Activated CD4-positive, alpha-beta T cell treated with anti-CD3 and anti-CD28 coated beads, Interleukin-10, Interleukin-2, amounts not matched to agents 100 ng/mL and 50 ng/mL, durations not matched to agents 16 hours and 8 hours (primary cell): ENCODE data around the gene MYO10.

Experiments used
- DNase-seq: peaks from one replicate; pipeline ENCODE4 v3.0.0-alpha.2; 2020

MYO10 gene

GRCh38 chr5:16913187-16914107, 22.6 kb downstream of the MYO10 start:
- no peak for DNase-seq

DNA sequence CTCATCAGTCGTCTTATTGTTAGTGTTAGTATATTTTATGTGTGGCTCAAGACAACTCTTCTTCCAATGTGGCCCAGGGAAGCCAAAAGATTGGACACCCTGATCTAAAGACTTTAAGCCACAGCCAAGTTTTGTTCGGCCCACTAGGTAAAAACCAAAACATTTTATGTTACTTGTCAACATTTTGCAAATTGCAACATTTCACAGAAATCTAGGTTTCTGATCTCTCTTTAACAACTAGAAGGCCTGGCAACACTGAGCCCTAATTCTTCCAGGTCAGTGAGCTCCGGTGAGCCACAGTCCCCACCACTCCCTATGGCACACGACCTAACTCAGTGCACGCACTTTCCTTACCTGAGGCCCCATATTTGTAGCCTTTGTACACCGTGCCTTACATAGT, 24.0 kb downstream of the MYO10 start:
- DNase-seq = no peak

DNA sequence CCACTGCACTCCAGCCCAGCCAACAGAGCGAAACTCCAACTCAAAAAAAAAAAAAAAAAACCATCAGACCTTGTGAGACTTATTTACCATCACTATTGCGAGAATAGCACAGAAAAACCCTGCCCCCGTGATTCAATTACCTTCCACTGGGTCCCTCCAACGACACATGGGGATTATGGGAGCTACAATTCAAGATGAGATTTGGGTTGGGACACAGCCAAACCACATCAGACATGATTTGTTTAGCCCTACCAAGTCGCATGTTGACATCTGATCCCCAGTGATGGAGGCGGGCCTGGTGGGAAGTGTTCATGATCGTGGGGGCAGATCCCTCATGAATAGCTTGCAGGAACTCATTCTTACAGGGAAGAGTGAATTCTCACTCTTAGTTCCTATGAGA, 26.6 kb downstream of the MYO10 start:
- DNase-seq = no peak

DNA sequence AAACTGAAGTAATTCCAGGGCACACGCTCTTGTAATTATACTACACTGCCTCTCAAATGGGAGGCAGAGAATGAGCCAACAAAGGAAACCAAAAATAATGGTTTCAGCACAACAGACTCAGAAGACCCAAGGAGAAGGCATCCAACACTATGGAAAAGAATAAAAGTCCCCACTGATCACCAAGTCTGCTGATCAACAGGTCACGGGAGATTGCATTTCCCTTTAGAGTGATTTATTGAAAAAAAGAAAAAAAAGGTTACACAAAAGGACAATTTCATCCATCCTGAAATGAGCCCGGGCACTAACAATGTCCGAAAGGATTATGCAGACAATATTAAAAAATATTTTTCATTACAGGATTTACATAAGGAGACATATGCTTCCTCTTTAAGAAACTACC, 28.8 kb downstream of the MYO10 start:
- DNase-seq = no peak

GRCh38 chr5:16906255-16906654, 29.8 kb downstream of the MYO10 start:
- no peak for DNase-seq

DNA sequence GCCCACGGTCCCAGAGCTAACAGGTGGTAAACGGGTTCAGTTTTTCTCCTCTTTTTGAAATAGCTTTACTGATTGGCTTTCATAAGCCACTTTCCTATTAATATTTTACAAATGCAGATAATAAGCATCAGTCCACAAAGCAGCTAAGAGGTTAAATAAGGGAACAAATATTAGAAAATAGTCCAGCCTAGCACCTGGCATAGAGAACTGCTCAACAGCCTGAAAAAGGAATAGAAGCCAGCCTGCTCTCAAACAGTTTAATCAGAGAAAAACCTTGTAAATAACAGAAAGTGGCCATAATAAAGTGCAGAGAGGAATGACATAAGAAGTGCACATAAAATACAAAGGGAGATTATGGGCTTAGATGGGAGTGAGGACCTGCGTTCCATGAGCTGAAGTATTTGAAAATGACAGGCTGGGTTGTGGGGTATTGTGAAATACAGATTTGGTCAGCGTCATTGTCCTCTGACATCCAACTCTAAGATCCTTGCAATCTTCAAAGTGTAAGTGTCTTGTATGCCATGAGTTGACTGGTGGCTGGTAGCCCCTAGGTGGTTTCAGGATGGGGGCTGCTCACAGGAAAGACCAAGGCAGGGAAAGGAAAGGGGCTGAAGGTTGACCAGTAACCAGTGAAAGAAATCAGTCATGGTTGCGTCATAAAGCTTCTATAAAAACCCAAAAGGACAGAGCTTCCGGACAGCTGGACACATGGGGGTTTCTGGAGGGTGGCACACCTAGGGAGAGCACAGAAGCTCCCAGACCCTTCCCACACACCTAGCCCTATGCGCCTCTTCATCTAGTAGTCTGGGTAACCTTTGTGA, 32.4 kb downstream of the MYO10 start:
- DNase-seq = no peak

DNA sequence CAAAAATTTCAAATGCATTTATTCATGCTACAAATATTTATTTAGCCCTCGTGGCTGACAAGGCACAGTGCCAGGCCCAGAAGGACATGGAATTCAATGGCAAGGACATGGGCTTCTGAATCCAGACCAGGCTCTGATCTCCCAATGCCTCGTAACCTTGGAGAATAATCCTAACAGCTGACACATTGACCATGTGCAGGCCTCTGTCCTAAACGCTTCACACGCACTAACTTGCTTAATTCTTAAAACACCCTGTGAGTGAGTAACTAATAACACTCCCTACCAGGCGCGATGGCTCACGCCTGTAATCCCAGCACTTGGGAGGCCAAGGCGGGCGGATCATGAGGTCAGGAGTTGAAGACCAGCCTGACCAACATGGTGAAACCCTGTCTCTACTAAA, 33.2 kb downstream of the MYO10 start:
- DNase-seq = no peak

GRCh38 chr5:16901021-16901644, 35.0 kb downstream of the MYO10 start:
- DNase-seq = no peak

DNA sequence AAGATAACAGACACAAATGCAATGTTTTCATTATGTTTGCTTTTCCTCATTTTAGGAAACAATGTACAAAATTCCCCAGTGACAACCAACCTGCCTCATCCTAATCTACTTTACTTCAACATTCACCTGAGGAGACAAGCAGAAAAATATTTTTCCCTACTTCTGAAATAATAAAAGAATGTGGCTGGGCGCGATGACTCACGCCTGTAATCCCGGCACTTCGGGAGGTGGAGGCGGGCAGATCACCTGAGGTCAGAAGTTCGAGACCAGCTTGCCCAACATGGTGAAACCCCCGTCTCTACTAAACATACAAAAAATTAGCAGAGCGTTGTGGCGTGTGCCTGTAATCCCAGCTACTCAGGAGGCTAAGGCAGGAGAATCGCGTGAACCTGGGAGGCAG, 36.9 kb downstream of the MYO10 start:
- no peak for DNase-seq

DNA sequence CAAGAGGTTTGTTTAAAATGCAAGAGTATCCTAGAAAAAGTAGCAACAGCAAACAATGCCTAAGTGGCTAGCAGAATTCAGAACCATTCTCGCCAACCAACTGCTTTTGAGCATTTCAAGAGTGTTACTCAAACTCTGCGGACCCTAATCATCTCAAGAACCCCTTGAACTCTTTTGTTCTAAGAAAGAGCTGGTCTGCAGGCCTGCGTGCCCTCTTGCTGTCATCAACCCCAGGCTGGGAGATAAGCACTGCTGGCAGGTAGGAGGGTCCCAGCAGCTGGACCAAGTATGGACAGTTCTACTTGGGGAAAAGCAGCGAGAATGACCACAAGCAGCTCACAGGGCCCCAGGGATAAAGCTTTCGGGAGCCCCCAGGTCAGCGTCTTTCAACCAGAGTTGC, 38.3 kb downstream of the MYO10 start:
- no peak for DNase-seq

- no peak for DNase-seq
These were observed 38.8 kb downstream of the MYO10 start for GRCh38 chr5:16897284-16897704.

DNA sequence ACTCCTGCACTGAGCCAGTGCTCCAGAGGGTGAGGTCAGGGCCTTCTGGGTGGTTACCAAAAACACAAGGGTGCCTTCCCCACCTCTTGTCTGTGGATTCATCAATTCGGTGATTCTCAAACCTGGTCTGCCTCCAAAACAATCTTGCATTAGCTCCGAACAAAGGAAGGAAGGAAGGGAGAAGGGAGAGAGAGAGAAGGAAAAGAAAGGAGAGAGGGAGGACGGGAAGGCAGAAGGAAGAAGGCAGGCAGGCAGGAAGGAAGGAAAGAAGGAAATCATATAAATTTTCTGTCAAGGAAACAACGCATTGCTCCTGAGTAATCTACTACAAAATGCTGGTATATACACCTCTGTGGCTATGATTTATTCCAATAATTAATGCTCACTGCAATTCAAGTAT, 39.3 kb downstream of the MYO10 start:
- no peak for DNase-seq

- no peak for DNase-seq
These were observed 41.6 kb downstream of the MYO10 start for GRCh38 chr5:16894236-16895057.

DNA sequence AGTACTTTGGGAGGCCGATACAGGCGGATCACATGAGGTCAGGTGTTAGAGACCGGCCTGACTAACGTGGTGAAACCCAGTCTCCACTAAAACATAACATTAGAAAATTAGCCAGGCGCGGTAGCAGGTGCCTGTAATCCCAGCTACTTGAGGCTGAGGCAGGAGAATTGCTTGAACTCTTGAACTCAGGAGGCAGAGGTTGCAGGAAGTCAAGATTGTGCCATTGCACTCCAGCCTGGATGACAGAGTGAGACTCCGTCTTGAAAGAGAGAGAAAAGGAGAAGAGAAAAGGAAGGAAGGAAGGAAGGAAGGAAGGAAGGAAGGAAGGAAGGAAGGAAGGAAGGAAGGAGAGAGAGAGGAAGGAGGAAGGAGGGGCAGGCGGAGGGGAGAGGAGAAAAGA, 45.1 kb downstream of the MYO10 start:
- no peak for DNase-seq

GRCh38 chr5:16889972-16890519, 46.0 kb downstream of the MYO10 start:
- DNase-seq = no peak

DNA sequence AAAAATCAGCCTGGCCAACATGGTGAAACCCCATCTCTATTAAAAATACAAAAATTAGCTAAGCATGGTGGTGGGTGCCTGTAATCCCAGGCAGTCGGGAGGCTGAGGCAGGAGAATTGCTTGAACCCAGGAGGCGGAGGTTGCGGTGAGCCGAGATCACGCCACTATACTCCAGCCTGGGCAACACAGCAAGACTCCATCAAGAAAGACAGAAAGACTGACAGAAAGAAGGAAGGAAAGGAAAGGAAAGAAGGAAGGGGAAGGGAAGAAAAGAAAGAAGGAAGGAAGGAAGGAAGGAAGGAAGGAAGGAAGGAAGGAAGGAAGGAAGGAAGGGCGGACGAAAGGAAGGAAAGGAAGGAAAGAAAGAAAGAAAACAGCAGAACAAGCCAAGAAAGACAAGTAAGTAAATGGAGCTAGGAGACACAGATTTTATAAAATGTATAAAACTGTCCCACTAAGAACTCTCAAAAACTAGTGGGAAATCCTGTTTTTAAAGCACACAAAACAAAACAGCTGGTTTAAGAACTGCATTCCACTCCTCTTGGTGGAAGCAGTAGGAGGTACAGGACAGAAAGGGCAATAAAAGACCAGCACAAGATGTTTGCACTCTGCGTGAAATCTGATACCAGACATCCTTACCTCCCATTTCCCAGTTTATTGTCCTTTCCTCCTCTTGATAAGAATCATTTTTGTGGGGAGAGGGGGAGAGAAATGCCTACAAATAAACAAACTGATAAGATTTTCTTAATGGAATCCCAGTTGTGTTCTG, 46.7 kb downstream of the MYO10 start:
- no peak for DNase-seq

- no peak for DNase-seq
These were observed 47.4 kb downstream of the MYO10 start for GRCh38 chr5:16888694-16889124.

DNA sequence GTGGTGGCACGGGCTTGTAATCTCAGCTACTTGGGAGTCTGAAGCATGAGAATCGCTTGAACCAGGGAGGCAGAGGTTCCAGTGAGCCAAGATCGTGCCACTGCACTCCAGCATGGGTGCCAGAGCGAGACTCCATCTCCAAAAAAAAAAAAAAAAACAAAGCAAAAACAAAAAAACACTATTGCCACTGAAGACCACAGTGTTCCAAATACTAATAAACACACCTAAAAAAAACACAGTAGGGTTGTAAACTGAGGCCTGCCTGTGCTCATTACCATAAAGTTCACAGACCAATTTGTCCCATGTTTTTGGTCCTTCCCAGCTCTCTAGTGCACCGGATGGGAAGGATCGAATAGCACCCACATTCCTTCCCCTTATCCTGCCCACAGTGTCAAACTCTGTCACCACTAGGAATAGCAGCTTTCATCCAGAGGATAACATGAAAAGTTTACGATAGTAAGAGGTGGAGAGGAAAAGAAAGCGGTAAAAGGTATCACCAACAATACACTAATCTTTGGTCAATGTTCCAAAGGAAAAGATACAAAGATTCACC, 49.2 kb downstream of the MYO10 start:
- no peak for DNase-seq

- DNase-seq = no peak
These were observed 49.7 kb downstream of the MYO10 start for GRCh38 chr5:16886366-16886736.

GRCh38 chr5:16885635-16886365, 50.3 kb downstream of the MYO10 start:
- DNase-seq = no peak

- no peak for DNase-seq
These were observed 51.5 kb downstream of the MYO10 start for GRCh38 chr5:16884595-16884994.
